ENCODE results near the gene GRB7.
"Not testable (repeated sequence)": the region's sequence is repeated elsewhere in the genome, so short reads cannot be mapped to it uniquely, and the experiment has no call there.

GRB7 gene

DNA sequence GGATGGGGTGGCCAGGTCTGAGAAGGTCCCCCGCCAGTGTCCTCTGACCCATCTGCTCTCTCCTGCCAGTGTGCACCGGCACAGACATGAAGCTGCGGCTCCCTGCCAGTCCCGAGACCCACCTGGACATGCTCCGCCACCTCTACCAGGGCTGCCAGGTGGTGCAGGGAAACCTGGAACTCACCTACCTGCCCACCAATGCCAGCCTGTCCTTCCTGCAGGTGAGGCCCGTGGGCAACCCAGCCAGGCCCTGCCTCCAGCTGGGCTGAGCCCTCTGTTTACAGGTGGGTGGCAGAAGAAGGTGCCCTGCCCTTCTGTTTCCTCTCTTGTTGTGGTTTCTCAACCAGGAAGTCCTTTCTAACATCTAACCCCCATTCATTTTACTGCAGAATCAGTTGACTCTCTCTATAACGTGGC, 30.8 kb upstream of the GRB7 start:
- Histone ChIP-seq H3F3A (ENCODE audit: insufficient read depth) (no peaks in the 10 kb centered on the region), H3K36me3 (ENCODE audit: low read length) (no peaks in the 10 kb centered on the region), H3K27me3 (ENCODE audit: low read length) (no peaks in the 10 kb centered on the region), H3K9ac (ENCODE audit: low read length) (no peak overlapping the region), H3K9me3 (ENCODE audit: insufficient read depth, low read length) (no peaks in the 10 kb centered on the region), H2AFZ (ENCODE audit: low read depth, low read length, severe bottlenecking) (no peak overlapping the region), H3K4me3 (ENCODE audit: insufficient read depth, low read length, poor library complexity, severe bottlenecking) (no peak overlapping the region), H4K20me1 (ENCODE audit: low read depth, low read length) (no peaks in the 10 kb centered on the region), H3K9me2 (replicated peaks; ENCODE audit: insufficient read depth, low read length) (no peaks in the 10 kb centered on the region), H3K27ac (ENCODE audit: low read depth, low read length) (no peak overlapping the region), H3K4me2 (ENCODE audit: low read depth, low read length, poor library complexity, severe bottlenecking) (no peak overlapping the region), H3K79me2 (ENCODE audit: insufficient read depth, low read length) (no peaks in the 10 kb centered on the region)
- TF ChIP-seq, protein P1, sequence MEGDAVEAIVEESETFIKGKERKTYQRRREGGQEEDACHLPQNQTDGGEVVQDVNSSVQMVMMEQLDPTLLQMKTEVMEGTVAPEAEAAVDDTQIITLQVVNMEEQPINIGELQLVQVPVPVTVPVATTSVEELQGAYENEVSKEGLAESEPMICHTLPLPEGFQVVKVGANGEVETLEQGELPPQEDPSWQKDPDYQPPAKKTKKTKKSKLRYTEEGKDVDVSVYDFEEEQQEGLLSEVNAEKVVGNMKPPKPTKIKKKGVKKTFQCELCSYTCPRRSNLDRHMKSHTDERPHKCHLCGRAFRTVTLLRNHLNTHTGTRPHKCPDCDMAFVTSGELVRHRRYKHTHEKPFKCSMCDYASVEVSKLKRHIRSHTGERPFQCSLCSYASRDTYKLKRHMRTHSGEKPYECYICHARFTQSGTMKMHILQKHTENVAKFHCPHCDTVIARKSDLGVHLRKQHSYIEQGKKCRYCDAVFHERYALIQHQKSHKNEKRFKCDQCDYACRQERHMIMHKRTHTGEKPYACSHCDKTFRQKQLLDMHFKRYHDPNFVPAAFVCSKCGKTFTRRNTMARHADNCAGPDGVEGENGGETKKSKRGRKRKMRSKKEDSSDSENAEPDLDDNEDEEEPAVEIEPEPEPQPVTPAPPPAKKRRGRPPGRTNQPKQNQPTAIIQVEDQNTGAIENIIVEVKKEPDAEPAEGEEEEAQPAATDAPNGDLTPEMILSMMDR (IDR thresholded peaks at IDR 0.05; ENCODE audit: insufficient read depth, low read length, poor library complexity, severe bottlenecking) = no peak
- TF ChIP-seq EZH2phosphoT487 (conservative IDR thresholded peaks at IDR 0.05; ENCODE audit: low read length) = no peak

DNA sequence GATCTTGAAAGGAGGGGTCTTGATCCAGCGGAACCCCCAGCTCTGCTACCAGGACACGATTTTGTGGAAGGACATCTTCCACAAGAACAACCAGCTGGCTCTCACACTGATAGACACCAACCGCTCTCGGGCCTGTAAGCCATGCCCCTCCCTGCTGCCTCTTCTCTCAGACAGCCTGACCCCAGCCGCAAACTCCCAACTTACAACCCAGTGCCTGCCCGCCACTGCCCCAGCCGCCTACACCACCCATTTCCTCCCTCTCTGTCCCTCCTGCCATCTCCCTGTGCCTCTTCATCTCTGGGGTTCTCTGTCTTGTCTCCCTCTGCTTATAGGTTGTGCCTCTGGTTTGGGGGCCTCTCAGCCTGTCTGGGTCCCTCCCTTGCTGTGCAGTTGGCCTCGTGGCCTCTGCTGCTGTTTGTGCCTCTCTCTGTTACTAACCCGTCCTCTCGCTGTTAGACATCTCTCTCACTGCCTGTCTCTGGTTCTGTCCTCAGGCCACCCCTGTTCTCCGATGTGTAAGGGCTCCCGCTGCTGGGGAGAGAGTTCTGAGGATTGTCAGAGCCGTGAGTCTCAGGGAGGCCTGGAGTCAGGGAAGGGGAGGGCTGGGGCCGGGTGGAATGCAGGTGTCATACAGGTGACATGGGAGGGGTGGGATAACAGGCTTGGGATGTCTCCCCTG, 28.3 kb upstream of the GRB7 start:
- no peak overlapping the region for H3K9ac ChIP-seq (ENCODE audit: low read length)
- H3K4me3 ChIP-seq (ENCODE audit: insufficient read depth, low read length, poor library complexity, severe bottlenecking) = no peak overlapping the region
- no peaks in the 10 kb centered on the region for H3K36me3 ChIP-seq (ENCODE audit: low read length)
- no peaks in the 10 kb centered on the region for H4K20me1 ChIP-seq (ENCODE audit: low read depth, low read length)
- no peaks in the 10 kb centered on the region for H3K27me3 ChIP-seq (ENCODE audit: low read length)
- no peaks in the 10 kb centered on the region for H3K9me3 ChIP-seq (ENCODE audit: insufficient read depth, low read length)
- H2AFZ ChIP-seq (ENCODE audit: low read depth, low read length, severe bottlenecking) = no peak overlapping the region
- no peaks in the 10 kb centered on the region for H3K9me2 ChIP-seq (replicated peaks; ENCODE audit: insufficient read depth, low read length)
- no peak overlapping the region for H3K4me2 ChIP-seq (ENCODE audit: low read depth, low read length, poor library complexity, severe bottlenecking)
- no peaks in the 10 kb centered on the region for H3F3A ChIP-seq (ENCODE audit: insufficient read depth)
- H3K27ac ChIP-seq (ENCODE audit: low read depth, low read length) = no peak overlapping the region
- TF ChIP-seq, protein P1 (IDR thresholded peaks at IDR 0.05; ENCODE audit: insufficient read depth, low read length, poor library complexity, severe bottlenecking) = no peak
- no peak for TF ChIP-seq EZH2phosphoT487 (conservative IDR thresholded peaks at IDR 0.05; ENCODE audit: low read length)
- H3K79me2 ChIP-seq (ENCODE audit: insufficient read depth, low read length) = no peaks in the 10 kb centered on the region

DNA sequence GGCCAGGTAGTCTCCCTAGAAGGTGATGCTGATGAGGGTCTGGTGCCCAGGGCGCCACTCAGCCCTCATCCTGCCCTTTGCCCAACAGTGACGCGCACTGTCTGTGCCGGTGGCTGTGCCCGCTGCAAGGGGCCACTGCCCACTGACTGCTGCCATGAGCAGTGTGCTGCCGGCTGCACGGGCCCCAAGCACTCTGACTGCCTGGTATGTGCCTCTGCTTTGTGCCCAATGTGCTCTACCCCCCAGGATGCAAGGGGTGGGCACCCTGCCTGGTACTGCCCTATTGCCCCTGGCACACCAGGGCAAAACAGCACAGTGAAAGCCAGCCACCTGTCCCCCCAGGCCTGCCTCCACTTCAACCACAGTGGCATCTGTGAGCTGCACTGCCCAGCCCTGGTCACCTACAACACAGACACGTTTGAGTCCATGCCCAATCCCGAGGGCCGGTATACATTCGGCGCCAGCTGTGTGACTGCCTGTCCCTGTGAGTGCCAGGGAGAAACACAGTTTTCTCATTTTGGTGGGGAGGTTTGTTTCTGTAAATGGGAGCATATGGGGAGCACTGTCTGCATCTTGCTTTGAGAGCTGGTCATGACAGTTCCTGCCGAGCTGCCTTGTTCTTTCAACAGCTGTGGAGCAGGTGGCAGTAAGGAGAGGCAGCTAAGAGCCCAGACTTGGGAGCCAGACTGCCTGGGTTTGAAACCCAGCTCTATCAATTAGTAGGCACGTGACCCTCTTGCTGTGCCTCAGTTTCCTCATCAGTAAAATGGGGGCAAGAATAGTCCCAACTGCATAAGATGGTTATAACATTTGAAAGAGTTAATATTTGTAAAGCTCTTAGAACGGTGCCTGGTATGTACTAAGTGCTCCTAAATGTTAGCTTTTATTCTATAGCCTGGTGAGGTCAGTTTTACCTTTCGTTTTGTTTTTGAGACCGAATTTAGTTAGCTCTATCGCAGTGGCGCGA, 27.5 kb upstream of the GRB7 start:
- no peaks in the 10 kb centered on the region for H3F3A ChIP-seq (ENCODE audit: insufficient read depth)
- H3K4me3 ChIP-seq (ENCODE audit: insufficient read depth, low read length, poor library complexity, severe bottlenecking) = no peak overlapping the region
- no peaks in the 10 kb centered on the region for H3K9me2 ChIP-seq (replicated peaks; ENCODE audit: insufficient read depth, low read length)
- no peaks in the 10 kb centered on the region for H4K20me1 ChIP-seq (ENCODE audit: low read depth, low read length)
- H3K79me2 ChIP-seq (ENCODE audit: insufficient read depth, low read length) = no peaks in the 10 kb centered on the region
- H3K9ac ChIP-seq (ENCODE audit: low read length) = no peak overlapping the region
- no peaks in the 10 kb centered on the region for H3K36me3 ChIP-seq (ENCODE audit: low read length)
- no peak overlapping the region for H3K27ac ChIP-seq (ENCODE audit: low read depth, low read length)
- no peaks in the 10 kb centered on the region for H3K27me3 ChIP-seq (ENCODE audit: low read length)
- no peak overlapping the region for H2AFZ ChIP-seq (ENCODE audit: low read depth, low read length, severe bottlenecking)
- TF ChIP-seq EZH2phosphoT487 (conservative IDR thresholded peaks at IDR 0.05; ENCODE audit: low read length) = no peak
- TF ChIP-seq, protein P1 (IDR thresholded peaks at IDR 0.05; ENCODE audit: insufficient read depth, low read length, poor library complexity, severe bottlenecking) = no peak
- H3K9me3 ChIP-seq (ENCODE audit: insufficient read depth, low read length) = no peaks in the 10 kb centered on the region
- H3K4me2 ChIP-seq (ENCODE audit: low read depth, low read length, poor library complexity, severe bottlenecking) = no peak overlapping the region

DNA sequence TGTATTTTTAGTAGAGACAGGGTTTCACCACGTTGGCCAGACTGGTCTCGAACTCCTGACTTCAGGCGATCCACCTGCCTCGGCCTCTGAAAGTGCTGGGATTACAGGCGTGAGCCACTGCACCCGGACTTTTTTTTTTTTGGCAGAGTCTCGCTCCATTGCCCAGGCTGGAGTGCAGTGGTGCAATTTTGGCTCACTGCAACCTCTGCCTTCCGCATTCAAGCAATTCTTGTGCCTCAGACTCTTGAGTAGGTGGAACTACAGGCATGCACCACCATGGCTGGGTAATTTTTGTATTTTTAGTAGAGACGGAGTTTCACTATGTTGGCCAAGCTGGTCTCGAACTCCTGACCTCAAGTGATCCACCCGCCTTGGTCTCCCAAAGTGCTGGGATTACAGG, 26.7 kb upstream of the GRB7 start:
- not testable (repeated sequence) for H3K27me3 ChIP-seq (ENCODE audit: low read length); H3K27ac ChIP-seq (ENCODE audit: low read depth, low read length); H3K9me2 ChIP-seq (replicated peaks; ENCODE audit: insufficient read depth, low read length); H3K79me2 ChIP-seq (ENCODE audit: insufficient read depth, low read length); H3K4me2 ChIP-seq (ENCODE audit: low read depth, low read length, poor library complexity, severe bottlenecking); H3K4me3 ChIP-seq (ENCODE audit: insufficient read depth, low read length, poor library complexity, severe bottlenecking); H3K9me3 ChIP-seq (ENCODE audit: insufficient read depth, low read length); H3F3A ChIP-seq (ENCODE audit: insufficient read depth); H3K36me3 ChIP-seq (ENCODE audit: low read length); H3K9ac ChIP-seq (ENCODE audit: low read length); H4K20me1 ChIP-seq (ENCODE audit: low read depth, low read length); H2AFZ ChIP-seq (ENCODE audit: low read depth, low read length, severe bottlenecking)
